Activated naive CD8-positive, alpha-beta T cell (primary cell): Measurements from ENCODE around the gene ATP5MG.

ENCODE experiments used
- H3K27ac Mint-ChIP-seq: one replicate; pipeline ENCODE4 v1.8.0; 2021; ENCODE audit warnings: mixed read lengths
- H3K27me3 Mint-ChIP-seq: one replicate; pipeline ENCODE4 v1.8.0; 2021; ENCODE audit warnings: mixed read lengths
- H3K36me3 Mint-ChIP-seq: one replicate; pipeline ENCODE4 v1.8.0; 2021; ENCODE audit warnings: mixed read lengths
- H3K4me1 Mint-ChIP-seq: one replicate; pipeline ENCODE4 v1.8.0; 2021; ENCODE audit warnings: low read depth, mixed read lengths
- H3K4me3 Mint-ChIP-seq: one replicate; pipeline ENCODE4 v1.8.0; 2021; ENCODE audit warnings: mild to moderate bottlenecking, mixed read lengths
- H3K9me3 Mint-ChIP-seq: one replicate; pipeline ENCODE4 v1.8.0; 2021; ENCODE audit warnings: low read depth, mixed read lengths

The ATP5MG gene

DNA sequence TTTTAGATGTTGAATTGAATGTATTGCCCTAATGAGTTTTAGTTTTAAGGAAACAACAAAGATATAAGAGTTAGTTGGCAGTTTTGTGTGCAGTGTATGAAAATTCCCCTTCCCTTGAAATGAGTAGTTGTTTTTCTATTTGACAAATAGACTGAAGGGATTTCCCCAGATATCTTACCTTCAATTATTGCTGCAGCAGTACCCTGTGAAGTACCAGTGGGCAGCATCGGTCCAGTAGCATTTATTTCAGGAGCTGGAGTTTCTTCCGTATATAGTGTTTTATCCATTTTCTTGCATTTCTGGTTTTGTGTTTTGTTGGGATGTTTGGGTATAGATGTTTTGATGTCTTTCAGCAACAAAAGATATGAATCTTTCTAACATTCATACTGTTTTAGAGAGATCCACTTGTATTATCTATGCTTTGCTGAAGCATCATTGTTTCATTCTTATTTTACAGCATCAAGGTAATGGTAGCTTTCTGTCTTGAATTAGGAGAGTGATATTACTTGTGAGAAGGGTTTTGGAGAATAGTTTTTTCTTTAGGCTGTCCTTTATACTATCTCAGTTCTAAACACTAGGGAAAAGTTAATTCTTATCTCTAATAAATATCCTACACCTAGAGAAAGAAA lies 42.3 kb downstream of the ATP5MG start:
- no peaks in the 10 kb centered on the region for H3K27me3 Mint-ChIP-seq
- H3K27ac Mint-ChIP-seq: peak overlapping the region; percentile 84
- H3K9me3 Mint-ChIP-seq: no peaks in the 10 kb centered on the region
- H3K36me3 Mint-ChIP-seq: peaks cover 3% of the 10 kb centered on the region
- peak overlapping the region; percentile 49 for H3K4me3 Mint-ChIP-seq
- peaks cover 96% of the 10 kb centered on the region for H3K4me1 Mint-ChIP-seq

DNA sequence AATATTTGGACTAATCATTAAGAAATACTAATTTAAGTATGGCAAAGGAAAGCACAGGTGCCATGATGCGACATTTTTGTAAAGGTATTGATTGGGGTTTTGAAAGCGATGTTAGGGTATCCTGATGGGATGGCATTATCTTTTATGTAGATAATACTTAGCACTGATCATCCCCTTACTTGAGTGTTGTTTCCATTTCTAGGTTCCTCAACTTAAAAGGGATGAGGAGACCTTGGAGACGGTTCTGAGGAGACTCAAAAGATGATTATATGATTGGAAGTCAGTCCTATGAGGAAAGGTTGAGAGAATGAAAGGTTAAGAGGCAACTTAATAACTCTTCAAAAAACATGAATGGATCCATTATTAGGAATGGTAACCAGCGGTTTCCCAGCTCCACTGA lies 46.0 kb downstream of the ATP5MG start:
- Mint-ChIP-seq H3K27ac (peak overlapping the region; percentile 82), H3K9me3 (no peaks in the 10 kb centered on the region), H3K36me3 (peaks cover 3% of the 10 kb centered on the region), H3K27me3 (no peaks in the 10 kb centered on the region), H3K4me1 (peaks cover 77% of the 10 kb centered on the region), H3K4me3 (peak overlapping the region; percentile 2)

DNA sequence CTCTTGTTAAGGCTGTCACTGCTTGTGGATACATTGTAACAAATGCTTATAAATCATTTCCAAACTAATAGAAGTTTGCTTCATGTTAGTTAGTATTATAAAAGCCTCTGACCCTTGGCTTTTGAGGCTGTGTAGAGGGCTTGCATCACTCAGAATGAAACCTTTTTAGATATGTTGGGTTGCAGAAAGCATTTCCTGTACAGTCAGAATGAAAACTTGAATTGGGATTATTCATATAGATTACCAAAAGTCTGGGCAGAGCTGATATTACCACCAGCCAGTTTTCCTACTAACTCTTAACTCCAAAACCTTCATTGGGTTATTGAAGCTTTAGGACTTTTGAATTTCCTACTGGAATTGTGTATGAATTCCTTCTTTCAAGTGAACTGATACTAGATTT lies 46.9 kb downstream of the ATP5MG start:
- peak overlapping the region; percentile 5 for H3K4me3 Mint-ChIP-seq
- no peaks in the 10 kb centered on the region for H3K27me3 Mint-ChIP-seq
- peaks cover 5% of the 10 kb centered on the region for H3K36me3 Mint-ChIP-seq
- H3K9me3 Mint-ChIP-seq: no peaks in the 10 kb centered on the region
- H3K27ac Mint-ChIP-seq: peak overlapping the region; percentile 82
- H3K4me1 Mint-ChIP-seq: peaks cover 74% of the 10 kb centered on the region

DNA sequence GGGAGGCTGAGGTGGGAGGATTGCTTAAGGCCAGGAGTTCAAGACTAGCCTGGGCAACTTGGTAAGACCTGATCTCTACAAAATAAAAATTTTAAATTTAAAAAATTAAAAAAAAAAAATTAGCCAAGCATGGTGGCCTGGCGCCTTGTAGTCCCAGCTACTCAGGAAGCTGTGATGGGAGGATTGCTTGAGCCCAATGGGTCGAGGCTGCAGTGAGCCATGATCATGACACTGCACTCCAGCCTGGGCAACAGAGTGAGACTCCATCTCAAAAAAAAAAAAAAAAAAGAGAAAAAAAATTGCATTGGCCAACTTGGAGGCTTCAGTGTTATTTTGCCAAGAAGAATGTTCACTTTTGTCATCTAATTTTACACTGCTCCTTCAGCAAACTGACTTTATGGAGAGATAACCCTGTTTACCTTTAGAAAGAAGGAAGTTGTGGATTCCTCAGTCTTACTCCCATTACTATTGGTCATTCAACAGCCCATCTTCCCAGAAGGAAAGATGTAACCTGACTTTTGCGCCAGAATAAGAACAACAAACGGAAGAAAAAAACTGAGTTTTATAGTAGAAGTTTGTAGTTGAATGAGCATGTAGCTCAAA lies 48.0 kb downstream of the ATP5MG start:
- H3K4me1 Mint-ChIP-seq: peaks cover 74% of the 10 kb centered on the region
- no peak overlapping the region for H3K27ac Mint-ChIP-seq
- H3K36me3 Mint-ChIP-seq: peaks cover 5% of the 10 kb centered on the region
- no peaks in the 10 kb centered on the region for H3K27me3 Mint-ChIP-seq
- H3K4me3 Mint-ChIP-seq: no peak overlapping the region
- H3K9me3 Mint-ChIP-seq: no peaks in the 10 kb centered on the region

DNA sequence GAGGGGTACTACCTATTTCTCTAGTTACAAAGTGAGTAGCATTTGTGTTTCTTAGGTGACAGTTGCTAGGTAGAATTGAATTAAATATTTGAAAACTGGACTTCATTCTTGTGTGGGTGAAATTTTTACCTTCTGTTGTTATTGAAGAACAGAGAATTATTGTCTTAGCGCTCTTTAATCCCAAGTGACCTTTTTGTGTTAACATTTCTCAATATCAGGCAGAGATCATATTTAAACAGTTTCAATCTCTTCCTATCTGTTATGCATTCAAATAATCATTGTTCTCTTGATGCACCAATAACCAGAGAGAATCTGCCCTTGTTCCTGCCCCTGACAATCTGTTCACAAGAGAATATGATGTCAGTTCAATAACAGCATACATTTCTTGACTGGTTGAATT lies 49.0 kb downstream of the ATP5MG start:
- H3K36me3 Mint-ChIP-seq: peaks cover 5% of the 10 kb centered on the region
- peak overlapping the region; percentile 74 for H3K27ac Mint-ChIP-seq
- H3K9me3 Mint-ChIP-seq: no peaks in the 10 kb centered on the region
- H3K27me3 Mint-ChIP-seq: no peaks in the 10 kb centered on the region
- H3K4me1 Mint-ChIP-seq: peaks cover 70% of the 10 kb centered on the region
- H3K4me3 Mint-ChIP-seq: no peak overlapping the region
